Fibroblast of skin of left biceps (primary cell): ENCODE data around the gene COL1A1.

Experiments used
- DNase-seq, 2 experiments: peaks; one replicate each; pipeline ENCODE4 v3.0.0-alpha.2; 2013; ENCODE audit warnings: low read depth in 2 of 2

The COL1A1 gene

GRCh38 chr17:50213026-50214022 is 11.9 kb upstream of the COL1A1 start:
- no peak for DNase-seq

- no peak for DNase-seq
Observed at GRCh38 chr17:50212121-50212843, 10.9 kb upstream of the COL1A1 start.

GRCh38 chr17:50211249-50212120 is 10.1 kb upstream of the COL1A1 start:
- DNase-seq, result no peak

GRCh38 chr17:50210240-50211225 is 9.1 kb upstream of the COL1A1 start:
- peak; percentile 99 for DNase-seq

GRCh38 chr17:50209472-50210239 is 8.2 kb upstream of the COL1A1 start:
- DNase-seq, result peak; percentile 98

- DNase-seq, result no peak
Observed at GRCh38 chr17:50209133-50209471, 7.7 kb upstream of the COL1A1 start.

- DNase-seq, result no peak
Observed at GRCh38 chr17:50208611-50209061, 7.2 kb upstream of the COL1A1 start.

- no peak for DNase-seq
Observed at GRCh38 chr17:50207792-50208567, 6.5 kb upstream of the COL1A1 start.

GRCh38 chr17:50207315-50207714 is 5.9 kb upstream of the COL1A1 start:
- DNase-seq, result no peak

GRCh38 chr17:50206604-50207293 is 5.3 kb upstream of the COL1A1 start:
- DNase-seq, result no peak

- DNase-seq, result no peak
Observed at GRCh38 chr17:50205963-50206505, 4.6 kb upstream of the COL1A1 start.

- DNase-seq, result no peak
Observed at GRCh38 chr17:50205111-50205962, 3.9 kb upstream of the COL1A1 start.

- DNase-seq, result no peak
Observed at GRCh38 chr17:50204431-50204830, 3.0 kb upstream of the COL1A1 start.

- peak; percentile 100 for DNase-seq
Observed at GRCh38 chr17:50203604-50204345, 2.3 kb upstream of the COL1A1 start.

GRCh38 chr17:50203086-50203485 is 1.7 kb upstream of the COL1A1 start:
- DNase-seq, result peak in 1 of 2 experiments; percentile 80
